Stomach (tissue), 9 donors: ENCODE results near the gene ZNF775. TPM values are rescaled to one million over a fixed set of nuclear protein-coding genes. Genes with fewer than 3 reads are reported as not detected.

Experiments used
- DNase-seq, 2 donors: peaks; one replicate each; pipeline versions ENCODE4 v3.0.0 to v3.0.0-alpha.2; 2013 to 2019
- H3K27ac ChIP-seq, 5 donors: fragments of 200-600 bp in 4 of 5; sonication (generic) in 4 of 5; one replicate each; pipeline ENCODE4 v1.5.1; 2013 to 2019; ENCODE audit warnings: mild to moderate bottlenecking in 1 of 5, moderate library complexity in 1 of 5
- H3K27me3 ChIP-seq, 3 donors: fragments of 200-600 bp; sonication (generic); one replicate each; pipeline ENCODE4 v1.5.1; 2017 to 2019; ENCODE audit warnings: mixed run types in 1 of 3
- H3K36me3 ChIP-seq, 4 donors: fragments of 200-600 bp; sonication (generic); 1 replicate in 3 of 4; 2 replicates in 1 of 4; pipeline ENCODE4 v1.5.1; 2016 to 2019
- H3K4me1 ChIP-seq, 4 donors: fragments of 200-600 bp; sonication (generic); one replicate each; pipeline ENCODE4 v1.5.1; 2016 to 2019
- H3K4me3 ChIP-seq, 4 donors: fragments of 200-600 bp; sonication (generic) in 3 of 4; one replicate each; pipeline ENCODE4 v1.5.1; 2016 to 2019; ENCODE audit warnings: mild to moderate bottlenecking in 1 of 4
- H3K9me3 ChIP-seq, 4 donors: fragments of 200-600 bp; sonication (generic); one replicate each; pipeline ENCODE4 v1.5.1; 2016 to 2019
- EP300 ChIP-seq: sonication (generic); formaldehyde crosslinking; IDR thresholded peaks from one replicate; pipeline ENCODE4 v1.6.1; 2017; ENCODE audit warnings: antibody characterized with exemption
- POLR2A ChIP-seq, 4 donors: fragments of 450-650 bp; IDR thresholded peaks; one replicate each; pipeline ENCODE4 v1.6.1; 2016; ENCODE audit warnings: antibody characterized with exemption in 4 of 4, control low read depth in 2 of 4, mild to moderate bottlenecking in 1 of 4, moderate library complexity in 1 of 4
- POLR2AphosphoS5 ChIP-seq, 3 donors: sonication (generic); formaldehyde crosslinking; IDR thresholded peaks; one replicate each; pipeline ENCODE4 v1.6.1; 2016; ENCODE audit warnings: antibody characterized with exemption in 3 of 3
- WGBS, 5 donors: extraction: QIAGEN DNeasy Blood & Tissue Kit in 3 of 5; methylation state at CpG; one replicate each; pipeline versions ENCODE4 v1.1.5 to v1.1.7; 2013 to 2018; 5-methylcytosine and 5-hydroxymethylcytosine counted together
- intact Hi-C: fragments of 100-400 bp; cut with DNase I; formaldehyde crosslinking; loops from one replicate; pipeline ENCODE4 v1.15.1; 2023; ENCODE audit warnings: low total_unique reads
- polyA plus RNA-seq, 3 donors: library from polyadenylated mRNA; stranded (reverse); fragments of 200-250 nt; gene quantifications; one replicate each; pipeline ENCODE4 v1.2.3, GENCODE V29; 2013
- total RNA-seq, 5 donors: library from RNA; depleted of rRNA; stranded (reverse); fragments of >200 nt; gene quantifications; one replicate each; pipeline versions ENCODE4 v1.1.0 to v1.2.3, GENCODE V29; 2014 to 2016
- TF ChIP-seq, protein P1 (sequence below), 7 experiments: fragments of 450-650 bp in 4 of 7; fragments of 200-600 bp in 3 of 7; sonication (generic) in 3 of 7; IDR thresholded peaks; one replicate each; pipeline ENCODE4 v1.5.1; 2016 to 2019; ENCODE audit warnings: antibody characterized with exemption in 7 of 7, control low read depth in 2 of 7, mild to moderate bottlenecking in 1 of 7
- donor health status: healthy with polysubstance abuse.
- donor health status: Bipolar disorder and iron deficiency.
- donor health status: healthy.

Gene ZNF775
- total and polyA plus RNA-seq, 8 donors, result 1.8 to 17.0 (median 2.5) TPM; not detected in 2

- no peak for DNase-seq
These were observed 19.2 kb downstream of the ZNF775 start for GRCh38 chr7:150398108-150398964.

GRCh38 chr7:150398965-150399320 lies 19.8 kb downstream of the ZNF775 start:
- H3K4me3 ChIP-seq, result no peak overlapping the region
- no peak for DNase-seq
- H3K36me3 ChIP-seq, result peaks cover 6 to 38% (median 27%) of the 10 kb centered on the region in 4 donors
- no peaks in the 10 kb centered on the region for H3K27me3 ChIP-seq
- 77 to 90% (median 84%) methylated on average over 2 of the region's 2 CpGs for WGBS, 5 donors
- peaks cover 14 to 36% (median 24%) of the 10 kb centered on the region in 4 donors for H3K4me1 ChIP-seq
- no peak overlapping the region for H3K27ac ChIP-seq
- TF ChIP-seq POLR2A (IDR thresholded peaks at IDR 0.05) (no peak), POLR2AphosphoS5 (IDR thresholded peaks at IDR 0.05) (no peak), EP300 (no peak)
- TF ChIP-seq, protein P1, sequence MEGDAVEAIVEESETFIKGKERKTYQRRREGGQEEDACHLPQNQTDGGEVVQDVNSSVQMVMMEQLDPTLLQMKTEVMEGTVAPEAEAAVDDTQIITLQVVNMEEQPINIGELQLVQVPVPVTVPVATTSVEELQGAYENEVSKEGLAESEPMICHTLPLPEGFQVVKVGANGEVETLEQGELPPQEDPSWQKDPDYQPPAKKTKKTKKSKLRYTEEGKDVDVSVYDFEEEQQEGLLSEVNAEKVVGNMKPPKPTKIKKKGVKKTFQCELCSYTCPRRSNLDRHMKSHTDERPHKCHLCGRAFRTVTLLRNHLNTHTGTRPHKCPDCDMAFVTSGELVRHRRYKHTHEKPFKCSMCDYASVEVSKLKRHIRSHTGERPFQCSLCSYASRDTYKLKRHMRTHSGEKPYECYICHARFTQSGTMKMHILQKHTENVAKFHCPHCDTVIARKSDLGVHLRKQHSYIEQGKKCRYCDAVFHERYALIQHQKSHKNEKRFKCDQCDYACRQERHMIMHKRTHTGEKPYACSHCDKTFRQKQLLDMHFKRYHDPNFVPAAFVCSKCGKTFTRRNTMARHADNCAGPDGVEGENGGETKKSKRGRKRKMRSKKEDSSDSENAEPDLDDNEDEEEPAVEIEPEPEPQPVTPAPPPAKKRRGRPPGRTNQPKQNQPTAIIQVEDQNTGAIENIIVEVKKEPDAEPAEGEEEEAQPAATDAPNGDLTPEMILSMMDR (IDR thresholded peaks at IDR 0.05), result no peak
- intact Hi-C loops, result no loop called here
- H3K9me3 ChIP-seq, result no peaks in the 10 kb centered on the region

More at GRCh38 chr7:150398108-150398964, 19.2 kb downstream of the ZNF775 start:
- Histone ChIP-seq H3K36me3 (peaks cover 6 to 38% (median 27%) of the 10 kb centered on the region in 4 donors), H3K27ac (no peak overlapping the region), H3K9me3 (no peaks in the 10 kb centered on the region), H3K27me3 (no peaks in the 10 kb centered on the region), H3K4me1 (peaks cover 8 to 30% (median 18%) of the 10 kb centered on the region in 4 donors), H3K4me3 (no peak overlapping the region)
- WGBS, 5 donors, result 91 to 94% (median 94%) methylated on average over 22 to 27 of the region's 27 CpGs
- TF ChIP-seq, protein P1 (IDR thresholded peaks at IDR 0.05), result no peak
- no peak for TF ChIP-seq EP300
- TF ChIP-seq POLR2A (IDR thresholded peaks at IDR 0.05), result no peak
- no peak for TF ChIP-seq POLR2AphosphoS5 (IDR thresholded peaks at IDR 0.05)
- intact Hi-C loops, result no loop called here

GRCh38 chr7:150399421-150400007 lies 20.4 kb downstream of the ZNF775 start:
- TF ChIP-seq POLR2AphosphoS5 (IDR thresholded peaks at IDR 0.05), result no peak
- no peak for TF ChIP-seq POLR2A (IDR thresholded peaks at IDR 0.05)
- no peak for TF ChIP-seq EP300
- TF ChIP-seq, protein P1 (IDR thresholded peaks at IDR 0.05), result no peak
- no peaks in the 10 kb centered on the region for H3K27me3 ChIP-seq
- intact Hi-C loops, result no loop called here
- peaks cover 6 to 38% (median 27%) of the 10 kb centered on the region in 4 donors for H3K36me3 ChIP-seq
- DNase-seq, result no peak
- H3K4me1 ChIP-seq, result peaks cover 19 to 38% (median 29%) of the 10 kb centered on the region in 4 donors
- H3K27ac ChIP-seq, result no peak overlapping the region
- no peak overlapping the region for H3K4me3 ChIP-seq
- 86 to 93% (median 88%) methylated on average over 6 to 15 of the region's 15 CpGs for WGBS, 5 donors
- H3K9me3 ChIP-seq, result no peaks in the 10 kb centered on the region

GRCh38 chr7:150400008-150400787 lies 21.1 kb downstream of the ZNF775 start:
- H3K36me3 ChIP-seq, result peaks cover 6 to 38% (median 27%) of the 10 kb centered on the region in 4 donors
- no peak for DNase-seq
- TF ChIP-seq POLR2A (IDR thresholded peaks at IDR 0.05), result no peak
- no peak for TF ChIP-seq POLR2AphosphoS5 (IDR thresholded peaks at IDR 0.05)
- TF ChIP-seq, protein P1 (IDR thresholded peaks at IDR 0.05), result no peak
- no peak for TF ChIP-seq EP300

More at GRCh38 chr7:150400008-150400787, 21.1 kb downstream of the ZNF775 start:
- Histone ChIP-seq H3K27me3 (no peaks in the 10 kb centered on the region), H3K9me3 (no peaks in the 10 kb centered on the region), H3K4me3 (no peak overlapping the region), H3K27ac (no peak overlapping the region), H3K4me1 (peaks cover 24 to 37% (median 30%) of the 10 kb centered on the region in 4 donors)
- intact Hi-C loops, result no loop called here
- 56 to 80% (median 73%) methylated on average over 11 of the region's 11 CpGs for whole genome bisulfite sequencing, 5 donors
